Hematopoietic multipotent progenitor cell treated with erythropoietin and hydrocortisone succinate and interleukin-3 and kit ligand, for 4 days (in vitro differentiated cells): ENCODE measurements around the gene PDE3B.
"Not testable (repeated sequence)": the region's sequence is repeated elsewhere in the genome, so short reads cannot be mapped to it uniquely, and the experiment has no call there.

ENCODE experiments used
- DNase-seq: peaks from one replicate; pipeline ENCODE4 v3.0.0-alpha.2; 2015

Gene PDE3B

DNA sequence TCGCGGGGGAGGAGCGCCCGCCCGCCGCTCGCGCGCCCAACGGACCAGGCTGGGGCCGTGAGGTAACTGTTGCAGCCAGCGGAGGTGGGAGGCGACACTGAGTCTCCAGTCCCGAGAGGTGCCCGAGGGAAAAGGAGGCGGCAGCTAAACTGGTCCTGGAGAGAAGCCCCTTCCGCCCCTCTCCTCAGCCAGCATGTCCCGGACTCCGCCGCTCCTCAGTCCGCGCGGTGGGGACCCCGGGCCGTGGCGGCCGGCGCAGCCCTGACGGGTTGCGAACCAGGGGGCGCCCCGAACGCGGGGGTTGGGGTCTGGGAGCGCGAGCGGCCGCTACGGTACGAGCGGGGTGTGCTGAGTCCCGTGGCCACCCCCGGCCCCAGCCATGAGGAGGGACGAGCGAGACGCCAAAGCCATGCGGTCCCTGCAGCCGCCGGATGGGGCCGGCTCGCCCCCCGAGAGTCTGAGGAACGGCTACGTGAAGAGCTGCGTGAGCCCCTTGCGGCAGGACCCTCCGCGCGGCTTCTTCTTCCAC is at the start of gene PDE3B:
Gene PDE3B (plus strand): TSS at position 108 of the 529 bp plus-strand sequence. CDS start 272 bp downstream, at position 380.
- DNase-seq, result peak; percentile 85

DNA sequence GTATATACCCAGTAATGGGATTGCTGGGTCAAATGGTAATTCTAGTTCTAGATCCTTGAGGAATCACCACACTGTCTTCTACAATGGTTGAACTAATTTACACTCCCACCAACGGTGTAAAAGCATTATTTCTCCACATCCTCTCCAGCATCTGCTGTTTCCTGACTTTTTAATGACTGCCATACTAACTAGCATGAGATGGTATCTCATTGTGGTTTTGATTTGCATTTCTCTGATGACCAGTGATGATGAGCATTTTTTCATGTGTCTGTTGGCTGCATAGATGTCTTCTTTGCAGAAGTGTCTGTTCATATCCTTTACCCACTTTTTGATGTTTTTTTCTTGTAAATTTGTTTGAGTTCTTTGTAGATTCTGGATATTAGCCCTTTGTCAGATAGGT is 48.3 kb upstream of the PDE3B start:
- peak; percentile 53 for DNase-seq

DNA sequence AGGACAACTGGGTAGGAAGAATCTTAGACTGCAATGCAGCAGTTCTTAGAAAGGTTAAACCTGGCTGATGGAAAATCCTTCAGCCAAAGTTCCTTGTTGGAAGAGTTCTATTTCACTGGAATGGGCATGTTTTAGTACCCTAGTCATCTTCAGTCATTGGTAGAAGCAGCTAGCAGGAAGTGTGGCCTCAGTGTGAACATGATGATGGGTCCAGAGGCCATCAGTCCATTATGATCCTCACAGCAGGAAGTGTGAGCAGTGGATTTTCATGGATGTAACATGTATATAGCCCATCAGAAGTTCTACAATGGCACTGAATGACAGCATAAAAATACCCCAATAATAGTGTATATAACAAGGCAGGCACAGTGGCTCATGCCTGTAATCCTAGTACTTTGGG is 35.9 kb upstream of the PDE3B start:
- DNase-seq, result no peak

DNA sequence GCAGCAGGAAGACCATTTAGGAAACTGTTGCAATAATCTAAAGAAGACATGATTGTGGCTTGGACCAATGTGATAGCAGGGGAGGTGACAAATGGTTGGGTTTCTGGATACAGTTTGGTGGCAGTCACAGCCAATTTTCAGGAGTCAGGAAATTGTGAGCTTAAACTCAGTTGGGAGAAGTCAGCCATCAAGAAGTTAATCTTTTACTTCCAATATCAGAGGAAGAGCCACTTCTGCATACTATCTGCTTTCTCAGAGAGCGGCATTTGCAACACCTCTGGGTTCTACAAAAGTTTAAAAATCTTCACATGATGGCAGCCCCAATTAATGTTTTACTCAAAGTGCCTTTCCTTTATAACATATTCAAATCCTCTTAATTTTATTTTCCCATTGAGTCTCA is 33.7 kb upstream of the PDE3B start:
- DNase-seq, result no peak

DNA sequence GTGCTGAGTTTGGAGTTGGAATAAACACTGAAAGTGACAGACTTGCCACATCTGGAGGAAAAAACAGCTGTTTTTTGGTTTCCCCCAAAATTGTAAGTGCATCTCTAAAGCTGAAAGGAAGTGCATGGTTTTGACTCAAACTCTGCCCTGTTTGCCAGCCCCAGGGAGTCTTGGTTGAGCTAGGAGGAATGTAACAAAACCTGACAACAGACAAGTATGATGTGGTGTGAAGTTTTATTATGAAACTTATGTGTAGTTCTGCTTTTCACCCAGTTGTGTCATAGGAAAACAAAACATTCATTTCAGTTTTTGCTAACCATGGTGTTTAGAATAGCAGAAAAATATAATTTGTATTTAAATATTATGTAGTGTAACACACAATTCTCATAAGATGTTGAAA is 31.7 kb upstream of the PDE3B start:
- DNase-seq, result peak; percentile 58

DNA sequence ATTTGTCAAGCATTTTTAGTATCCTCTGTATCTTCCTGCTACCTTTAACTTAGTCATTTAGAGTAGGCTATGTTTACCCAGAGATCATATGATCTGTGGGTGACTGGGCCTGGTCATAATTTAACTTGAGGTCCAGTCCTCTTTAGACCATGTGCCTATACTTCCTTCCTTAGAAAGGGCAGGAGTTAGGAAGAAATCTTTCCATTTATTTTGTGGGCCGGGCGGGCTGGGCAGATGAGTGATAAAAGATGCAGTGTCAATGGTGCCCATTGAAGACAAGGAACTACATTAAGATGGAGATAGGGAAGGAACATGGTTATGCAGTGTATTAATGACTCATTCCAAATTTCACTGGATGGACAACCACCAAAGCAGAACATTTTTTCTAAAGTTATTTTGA is 30.9 kb upstream of the PDE3B start:
- DNase-seq, result no peak

DNA sequence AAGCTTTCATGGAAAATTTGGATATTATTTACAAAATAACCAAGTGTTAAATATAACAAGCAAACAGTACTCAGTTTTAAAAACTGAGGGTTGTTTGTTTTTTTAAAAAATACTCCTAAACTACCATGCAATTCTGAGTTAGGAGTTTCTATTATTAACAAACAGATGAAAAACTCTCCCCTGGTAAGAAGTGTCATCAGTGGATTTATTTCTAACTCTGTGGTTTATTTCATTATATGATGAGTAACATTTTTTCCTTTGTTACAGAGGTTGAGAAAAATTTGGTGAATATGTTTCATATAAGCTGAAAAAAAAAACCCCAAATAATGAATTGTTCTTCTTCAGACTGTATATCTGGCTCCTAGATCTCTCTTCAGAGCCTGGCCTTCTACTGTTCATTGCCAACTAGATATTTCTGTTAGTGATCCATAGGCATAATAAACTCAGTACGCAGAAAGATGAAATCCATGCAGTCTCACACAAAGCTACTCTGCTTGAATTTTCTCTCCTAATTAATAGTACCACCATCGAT is 29.4 kb upstream of the PDE3B start:
- DNase-seq, result no peak

DNA sequence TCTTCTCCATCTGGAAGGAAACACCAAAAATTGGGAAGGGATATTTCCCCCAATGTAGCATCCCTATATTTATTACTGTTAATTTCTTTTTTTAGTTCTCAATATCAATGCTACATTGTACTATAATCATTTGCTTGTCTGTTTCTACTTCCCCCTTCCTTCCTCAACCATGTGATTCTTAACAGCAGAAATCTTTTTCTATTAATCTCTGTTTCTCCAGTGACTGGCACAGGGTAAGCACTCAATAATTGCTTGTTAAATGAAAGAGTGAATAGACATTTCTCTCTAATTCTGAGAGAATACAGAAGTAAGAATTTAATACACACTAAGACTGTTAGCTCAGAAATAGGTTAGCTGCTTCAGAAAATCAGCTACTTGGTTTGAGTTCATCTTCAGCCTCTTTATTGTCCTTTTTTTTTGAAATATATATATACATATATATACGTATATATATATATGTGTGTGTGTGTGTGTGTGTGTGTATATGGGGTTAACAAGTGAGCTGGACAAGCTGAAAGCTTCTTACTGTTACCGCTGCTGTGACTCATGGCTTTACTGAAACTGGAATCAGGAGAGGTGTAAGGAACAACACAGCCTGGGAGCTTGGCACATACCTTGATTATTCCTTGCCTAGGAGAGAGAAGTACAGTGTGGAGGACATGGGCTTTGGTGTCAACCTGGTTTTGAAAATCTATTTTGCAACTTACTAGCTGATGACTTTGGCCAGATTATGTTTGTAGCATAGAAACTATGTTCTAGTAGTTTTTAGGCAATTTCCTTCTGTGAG is 26.2 kb upstream of the PDE3B start:
- no peak for DNase-seq

DNA sequence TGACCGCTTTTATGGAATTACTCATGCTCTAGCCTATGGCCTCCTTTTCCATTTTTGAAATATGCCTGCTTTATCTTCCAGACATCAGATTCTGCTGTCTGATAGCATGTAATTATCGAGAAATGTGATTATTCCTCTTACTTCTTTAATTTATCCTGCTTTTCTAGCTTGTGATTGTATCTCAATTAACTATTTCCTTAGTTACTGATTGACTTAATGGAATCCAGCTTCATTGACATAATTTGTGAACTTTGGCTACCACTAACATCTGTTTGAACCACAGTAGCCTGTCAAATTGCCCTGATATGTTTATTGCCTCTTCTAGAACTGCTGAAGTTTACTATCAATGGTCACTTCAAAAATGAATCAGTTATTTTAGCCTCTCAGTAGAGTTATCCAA is 25.5 kb upstream of the PDE3B start:
- DNase-seq, result no peak

DNA sequence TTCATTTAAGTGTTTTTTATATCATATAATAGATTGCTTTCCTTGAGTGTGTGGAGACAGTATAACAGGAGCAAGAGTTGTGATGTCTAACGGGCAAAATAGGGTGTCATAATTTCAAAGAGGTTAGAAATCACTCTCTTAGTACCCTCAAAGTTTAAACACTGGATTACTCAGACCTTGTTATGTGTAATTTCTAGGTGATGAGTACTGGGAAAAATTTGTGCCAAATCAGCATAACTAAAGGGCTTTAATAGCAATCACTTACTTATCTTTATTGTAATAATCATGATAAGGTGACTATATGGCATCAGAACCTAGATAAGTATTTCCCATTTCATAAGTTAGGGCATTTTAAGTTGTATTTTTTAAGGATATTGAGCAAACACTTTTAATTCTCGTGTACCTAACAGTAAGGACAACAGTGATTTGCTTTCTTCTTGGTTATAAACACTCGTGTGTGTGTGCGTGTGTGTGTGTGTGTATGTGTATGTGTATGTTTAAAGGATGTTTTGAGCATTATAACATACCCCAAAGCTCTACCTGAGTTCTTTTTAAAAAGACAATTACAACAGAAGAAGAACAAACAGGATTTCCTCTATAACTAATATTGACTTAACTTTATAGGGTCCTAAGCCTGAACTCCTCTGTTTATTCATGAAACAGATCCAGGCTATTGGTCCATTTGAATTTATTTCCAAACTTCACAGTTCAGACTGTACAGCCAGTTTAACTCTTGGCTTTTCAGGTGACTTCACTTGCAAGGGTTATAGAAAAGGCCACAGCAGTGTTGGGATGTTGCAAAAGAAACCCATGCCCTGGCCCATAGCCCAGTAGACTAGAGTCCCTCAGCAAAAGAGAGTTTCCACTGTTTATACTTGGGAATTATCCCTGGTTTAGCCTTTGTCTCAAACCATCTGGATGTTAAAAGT is 23.7 kb upstream of the PDE3B start:
- DNase-seq, result no peak

DNA sequence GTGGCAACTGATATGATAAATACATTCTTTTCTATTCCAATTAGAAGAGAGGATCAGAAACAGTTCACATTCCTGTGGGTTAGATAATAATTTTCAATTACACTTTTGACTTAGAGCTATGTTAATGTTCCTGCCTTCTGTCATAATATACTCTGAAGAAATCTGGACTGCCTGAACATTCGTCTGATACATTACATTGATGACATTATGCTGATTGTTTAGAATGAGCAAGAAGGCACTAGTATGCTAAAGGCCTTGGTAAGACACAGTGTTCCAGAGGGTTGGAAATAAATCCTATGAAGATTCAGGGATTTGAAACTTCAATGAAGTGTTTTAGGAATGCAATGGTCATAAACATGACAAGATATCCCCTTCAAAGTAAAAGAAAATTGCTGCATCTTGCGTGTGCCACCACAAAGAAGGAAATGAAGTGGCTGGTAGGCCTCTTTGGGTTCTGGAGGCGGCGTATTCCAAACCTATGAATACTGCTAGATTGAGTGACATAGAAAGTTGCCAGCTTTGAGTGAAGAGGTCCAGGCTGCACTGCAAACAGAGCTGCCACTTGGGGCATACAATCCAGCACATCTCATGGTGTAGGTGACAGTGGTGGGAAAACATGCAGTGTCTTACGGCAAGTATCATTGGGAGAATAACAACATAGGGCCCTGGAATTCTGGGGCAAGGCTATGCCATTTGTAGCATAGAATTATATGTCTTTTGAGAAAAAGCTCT is 21.2 kb upstream of the PDE3B start:
- peak; percentile 17 for DNase-seq

DNA sequence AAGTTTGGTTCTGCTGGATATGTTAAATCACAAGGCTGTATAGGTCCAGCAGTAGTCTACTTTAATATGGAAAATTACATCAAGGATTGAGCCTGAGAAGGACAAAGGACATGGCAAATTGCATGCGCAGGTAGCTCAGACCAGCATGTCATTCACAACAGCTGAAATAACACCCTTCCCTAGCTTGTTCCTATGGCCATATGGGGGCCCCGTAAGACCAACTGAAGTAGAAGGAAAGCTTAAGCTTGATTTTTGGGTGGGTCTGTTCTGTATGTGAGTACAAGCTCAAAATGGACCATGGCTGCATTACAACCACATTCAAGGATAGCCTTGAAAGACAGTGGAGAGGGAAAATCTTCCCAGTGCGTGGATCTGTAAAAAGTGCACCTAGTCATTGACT is 20.6 kb upstream of the PDE3B start:
- DNase-seq, result peak; percentile 41

DNA sequence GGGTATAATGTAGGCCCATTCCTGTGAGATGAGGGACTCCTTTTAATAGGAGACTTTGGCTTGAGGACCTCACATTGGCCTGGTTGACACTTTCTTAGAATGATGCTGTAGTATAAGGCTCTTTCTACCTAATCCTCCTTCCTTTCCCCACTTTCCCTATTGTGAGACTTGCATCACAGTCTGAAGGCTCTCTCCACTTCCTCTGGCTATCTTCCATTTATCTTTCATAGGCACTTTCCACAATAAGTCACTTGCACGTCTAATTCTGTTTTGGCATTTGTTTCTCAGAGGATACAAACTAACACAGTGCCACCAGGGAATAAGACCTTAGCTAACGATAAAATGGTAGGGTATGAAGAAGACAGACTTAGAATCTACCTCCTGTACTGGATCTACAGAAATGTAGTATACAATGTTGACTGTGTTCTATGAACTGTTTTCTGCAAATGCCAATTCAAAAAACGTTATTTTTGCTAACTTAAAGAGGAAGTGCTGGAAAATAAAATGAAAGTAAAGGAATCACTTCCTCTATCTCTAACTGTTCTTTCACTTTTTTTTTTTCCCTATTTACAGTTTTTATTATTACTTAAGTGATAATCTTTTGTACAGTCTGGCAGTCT is 17.9 kb upstream of the PDE3B start:
- peak; percentile 65 for DNase-seq

DNA sequence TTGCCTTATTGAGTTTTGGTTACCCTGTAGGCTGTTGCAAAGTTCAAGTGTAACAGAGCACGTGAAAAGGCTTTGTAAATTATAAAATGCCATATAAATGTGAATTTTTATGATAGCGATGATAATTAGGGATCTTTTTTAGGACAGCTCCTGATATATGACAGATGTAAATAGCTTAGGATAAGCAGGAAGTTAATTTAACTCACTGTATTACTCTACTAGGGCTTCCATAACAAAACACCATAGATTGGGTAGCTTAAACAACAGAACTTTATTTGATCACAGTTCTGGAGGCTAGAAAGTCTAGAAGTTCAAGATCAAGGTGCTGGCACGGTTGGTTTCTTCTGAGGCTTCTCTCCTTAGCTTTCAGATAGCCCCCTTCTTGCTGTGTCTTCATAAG is 17.0 kb upstream of the PDE3B start:
- DNase-seq, result no peak

DNA sequence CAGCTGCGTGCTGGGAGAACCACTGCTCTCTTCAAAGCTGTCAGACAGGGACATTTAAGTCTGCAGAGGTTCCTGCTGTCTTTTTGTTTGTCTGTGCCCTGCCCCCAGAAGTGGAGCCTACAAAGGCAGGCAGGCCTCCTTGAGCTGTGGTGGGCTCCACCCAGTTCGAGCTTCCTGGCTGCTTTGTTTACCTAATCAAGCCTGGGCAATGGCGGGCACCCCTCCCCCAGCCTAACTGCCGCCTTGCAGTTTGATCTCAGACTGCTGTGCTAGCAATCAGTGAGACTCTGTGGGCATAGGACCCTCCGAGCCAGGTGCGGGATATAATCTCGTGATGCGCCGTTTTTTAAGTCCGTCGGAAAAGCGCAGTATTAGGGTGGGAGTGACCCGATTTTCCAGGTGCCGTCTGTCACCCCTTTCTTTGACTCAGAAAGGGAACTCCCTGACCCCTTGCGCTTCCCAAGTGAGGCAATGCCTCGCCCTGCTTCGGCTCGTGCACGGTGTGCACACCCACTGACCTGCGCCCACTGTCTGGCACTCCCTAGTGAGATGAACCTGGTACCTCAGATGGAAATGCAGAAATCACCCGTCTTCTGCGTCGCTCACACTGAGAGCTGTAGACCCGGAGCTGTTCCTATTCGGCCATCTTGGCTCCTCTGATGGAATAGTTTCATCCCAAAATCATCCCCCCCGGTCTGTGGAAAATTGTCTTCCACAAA is 9.9 kb upstream of the PDE3B start:
- DNase-seq, result not testable (repeated sequence)

DNA sequence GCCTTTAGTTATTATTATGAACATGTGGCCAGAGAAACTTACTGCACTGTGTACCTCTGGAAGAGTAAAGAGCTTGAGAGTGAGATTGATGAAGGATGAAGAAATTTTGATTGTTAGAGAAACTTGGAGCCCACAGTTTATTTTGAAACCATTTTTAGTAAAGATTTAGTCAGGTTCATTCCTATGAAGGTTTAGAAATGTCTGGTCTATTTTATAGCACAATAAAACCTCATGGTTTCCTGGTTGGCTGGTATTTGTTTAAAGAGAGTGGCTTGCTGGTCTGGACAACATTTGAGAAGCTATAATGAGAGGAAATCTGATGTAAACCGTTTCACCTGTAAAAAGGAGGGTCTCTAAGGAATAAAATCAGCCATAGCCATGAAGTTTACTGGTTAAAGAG is 8.8 kb upstream of the PDE3B start:
- no peak for DNase-seq

DNA sequence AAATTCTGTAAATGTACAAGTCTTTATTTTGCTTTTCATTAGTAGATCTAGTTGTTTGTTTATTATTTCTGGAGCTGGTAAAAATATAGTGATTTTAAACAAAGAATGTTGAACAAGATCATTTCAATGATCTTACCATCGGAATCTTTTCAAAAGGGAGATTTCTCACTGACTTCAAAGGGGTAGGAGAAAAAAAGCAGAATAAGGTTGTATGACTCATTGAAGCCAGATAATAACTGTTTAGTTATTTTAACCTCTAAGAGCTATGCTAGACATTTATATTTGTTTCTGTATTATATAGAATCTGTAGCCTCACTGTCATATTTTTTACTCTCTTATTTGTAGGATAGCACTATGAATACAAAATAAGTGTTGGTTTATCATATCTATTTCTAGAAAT is 8.1 kb upstream of the PDE3B start:
- DNase-seq, result no peak

DNA sequence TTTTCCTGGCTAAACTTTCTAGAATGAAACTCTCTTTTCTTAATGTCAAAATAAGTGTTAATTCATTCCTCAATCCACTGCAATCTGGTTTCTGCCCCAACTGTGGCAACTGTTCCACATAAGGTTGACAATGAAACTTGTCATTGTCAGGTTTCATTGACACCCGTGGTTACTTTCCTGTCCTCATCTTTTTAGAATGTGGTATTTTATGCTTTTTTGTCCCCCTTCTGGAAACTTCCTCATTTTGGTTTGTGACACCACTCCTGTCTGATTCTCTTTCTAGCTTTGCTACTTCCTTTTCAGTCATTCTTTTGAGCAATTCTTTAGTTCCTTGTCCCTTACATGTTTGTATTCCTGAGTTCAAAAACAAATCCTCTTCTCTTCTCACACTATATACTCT is 7.5 kb upstream of the PDE3B start:
- DNase-seq, result peak; percentile 82

DNA sequence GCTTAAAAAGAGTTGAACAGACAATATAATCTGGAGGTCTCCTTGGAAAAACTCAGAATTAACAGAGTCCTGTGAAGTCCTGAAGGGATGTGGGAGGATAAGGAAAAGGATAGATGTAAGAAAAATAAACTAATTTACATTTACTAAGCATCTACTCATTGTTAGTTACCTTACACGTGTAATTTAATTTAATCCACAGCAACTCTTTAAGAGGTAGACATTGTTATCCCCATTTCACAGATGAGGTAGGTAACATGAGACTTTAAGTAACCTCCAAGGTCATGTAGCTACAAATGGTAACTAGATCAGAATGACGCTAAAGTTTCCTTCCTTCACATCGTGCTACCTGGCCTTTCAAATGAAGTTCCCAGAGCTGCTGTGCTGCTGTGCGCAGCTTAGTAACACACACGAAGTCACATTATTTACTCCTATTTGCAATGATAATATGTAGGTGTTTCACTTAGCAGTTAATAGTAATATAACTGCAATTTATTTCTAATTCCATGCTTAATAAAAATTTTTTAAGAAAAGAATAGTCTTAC is 5.7 kb upstream of the PDE3B start:
- DNase-seq, result no peak

DNA sequence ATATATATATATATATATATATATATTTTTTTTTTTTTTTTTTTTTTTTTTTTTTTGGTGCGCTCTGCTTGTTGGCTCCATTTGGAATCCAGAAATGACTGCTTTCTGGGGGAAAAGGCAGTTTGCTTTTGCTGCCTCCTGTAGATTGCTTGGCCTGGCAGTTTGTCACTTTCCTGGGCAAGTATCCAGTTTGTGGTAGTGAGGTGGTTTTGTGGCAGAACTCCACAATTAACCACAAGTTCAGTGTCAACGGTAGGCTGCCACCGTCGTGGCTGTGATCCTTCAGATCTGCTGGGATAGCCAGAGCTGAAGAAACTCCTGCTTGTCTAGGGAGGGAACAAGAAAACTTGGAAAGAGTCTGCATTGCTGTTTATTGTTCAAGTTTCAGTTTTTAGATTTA is 5.0 kb upstream of the PDE3B start:
- DNase-seq, result peak; percentile 86

DNA sequence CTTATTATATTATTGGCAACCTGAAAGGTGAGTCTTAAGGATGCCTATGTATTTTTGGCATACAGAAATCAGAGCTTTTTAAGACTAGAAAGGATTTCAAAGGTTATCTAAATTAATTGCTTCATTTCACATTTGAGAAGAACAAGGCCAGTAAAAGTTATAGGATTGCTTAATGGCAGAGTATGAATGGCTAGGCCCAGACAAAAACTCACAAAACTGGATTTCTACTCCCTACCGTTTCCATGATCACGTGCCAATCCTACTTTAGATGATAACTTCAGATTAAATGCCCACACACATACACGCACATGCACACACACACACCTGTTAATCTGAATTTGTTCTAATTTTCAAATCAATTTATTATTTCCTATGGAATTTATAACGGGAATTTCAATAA is 1.8 kb upstream of the PDE3B start:
- DNase-seq, result no peak
